Neural progenitor cell (in vitro differentiated cells): Measurements from ENCODE around the gene LRRC75B. TPM values are rescaled to one million over a fixed set of nuclear protein-coding genes. Genes with fewer than 3 reads are reported as not detected.

Experiments
- DNase-seq: peaks from one replicate; pipeline ENCODE4 v3.0.0-alpha.2; 2016; ENCODE audit warnings: low spot score
- H2AFZ ChIP-seq: fragments of 200-600 bp; sonication (generic); replicated peaks from 2 replicates; pipeline ENCODE4 v1.6.1; 2016; ENCODE audit warnings: antibody characterized with exemption
- H3F3A ChIP-seq: fragments of 200-600 bp; sonication (generic); 2 replicates; pipeline ENCODE4 v1.6.1; 2016; ENCODE audit warnings: antibody characterized with exemption, low read depth
- H3K27ac ChIP-seq: fragments of 200-600 bp; sonication (generic); 2 replicates; pipeline ENCODE4 v1.5.1; 2016; ENCODE audit warnings: mild to moderate bottlenecking
- H3K27me3 ChIP-seq: fragments of 200-600 bp; sonication (generic); 2 replicates; pipeline ENCODE4 v1.6.1; 2016; ENCODE audit warnings: mild to moderate bottlenecking, moderate library complexity
- H3K36me3 ChIP-seq: fragments of 200-600 bp; sonication (generic); 2 replicates; pipeline ENCODE4 v1.5.1; 2016
- H3K4me1 ChIP-seq: fragments of 200-600 bp; sonication (generic); 2 replicates; pipeline ENCODE4 v1.6.1; 2016; ENCODE audit warnings: mixed run types
- H3K4me2 ChIP-seq: fragments of 200-600 bp; sonication (generic); 2 replicates; pipeline ENCODE4 v1.6.1; 2016
- H3K4me3 ChIP-seq: fragments of 200-600 bp; sonication (generic); 2 replicates; pipeline ENCODE4 v1.5.1; 2016
- H3K79me2 ChIP-seq: fragments of 200-600 bp; sonication (generic); 2 replicates; pipeline ENCODE4 v1.6.1; 2016; ENCODE audit warnings: low read depth
- H3K9ac ChIP-seq: fragments of 200-600 bp; sonication (generic); 2 replicates; pipeline ENCODE4 v1.6.1; 2016
- H3K9me3 ChIP-seq: fragments of 200-600 bp; sonication (generic); 2 replicates; pipeline ENCODE4 v1.5.1; 2016; ENCODE audit warnings: low read depth
- H4K20me1 ChIP-seq: fragments of 200-600 bp; sonication (generic); 2 replicates; pipeline ENCODE4 v1.6.1; 2016; ENCODE audit warnings: low read depth
- H3K27ac Mint-ChIP-seq: 3 replicates; pipeline ENCODE4 v1.8.0; 2021; ENCODE audit warnings: mixed read lengths
- H3K27me3 Mint-ChIP-seq: 2 replicates; pipeline ENCODE4 v1.8.0; 2022; ENCODE audit warnings: low read depth, mild to moderate bottlenecking, inconsistent platforms, moderate library complexity, mixed read lengths; ENCODE audit not compliant: insufficient read depth
- H3K36me3 Mint-ChIP-seq: 3 replicates; pipeline ENCODE4 v1.8.0; 2021; ENCODE audit warnings: mixed read lengths
- H3K4me1 Mint-ChIP-seq: 3 replicates; pipeline ENCODE4 v1.8.0; 2021; ENCODE audit warnings: mixed read lengths
- H3K4me3 Mint-ChIP-seq: 3 replicates; pipeline ENCODE4 v1.8.0; 2021; ENCODE audit warnings: mild to moderate bottlenecking, moderate library complexity, mixed read lengths
- H3K9me3 Mint-ChIP-seq: 3 replicates; pipeline ENCODE4 v1.8.0; 2020; ENCODE audit warnings: mixed read lengths
- EZH2 ChIP-seq: fragments of 200-600 bp; sonication (generic); IDR thresholded peaks from 2 replicates; pipeline ENCODE4 v1.6.1; 2017; ENCODE audit warnings: antibody characterized with exemption, mild to moderate bottlenecking, moderate library complexity
- EZH2phosphoT487 ChIP-seq: fragments of 200-600 bp; sonication (generic); IDR thresholded peaks from 2 replicates; pipeline ENCODE4 v1.6.1; 2017; ENCODE audit warnings: antibody characterized with exemption
- total RNA-seq: library from RNA; depleted of rRNA; stranded (reverse); fragments of >200 nt; gene quantifications from 2 replicates; pipeline ENCODE4 v1.2.3, GENCODE V29; 2015; ENCODE audit warnings: low replicate concordance
- TF ChIP-seq, protein P1 (sequence below): fragments of 200-600 bp; sonication (generic); IDR thresholded peaks from 2 replicates; pipeline ENCODE4 v1.5.1; 2017; ENCODE audit warnings: antibody characterized with exemption, mild to moderate bottlenecking

Gene LRRC75B
- total RNA-seq, 1 donor from 2014 or later: 8.2 TPM

- Mint-ChIP-seq H3K27me3 (no peaks in the 10 kb centered on the region), H3K36me3 (peaks cover 14% of the 10 kb centered on the region), H3K27ac (no peak overlapping the region), H3K4me1 (no peaks in the 10 kb centered on the region), H3K9me3 (no peaks in the 10 kb centered on the region), H3K4me3 (no peak overlapping the region)
- Histone ChIP-seq H4K20me1 (no peaks in the 10 kb centered on the region), H3K4me3 (no peak overlapping the region), H3K79me2 (no peaks in the 10 kb centered on the region), H3K36me3 (no peaks in the 10 kb centered on the region), H3K9me3 (no peaks in the 10 kb centered on the region), H2AFZ (no peak overlapping the region), H3F3A (no peaks in the 10 kb centered on the region), H3K27ac (no peak overlapping the region), H3K4me2 (no peak overlapping the region), H3K4me1 (no peaks in the 10 kb centered on the region), H3K9ac (no peak overlapping the region), H3K27me3 (no peaks in the 10 kb centered on the region)
- DNase-seq: no peak
- TF ChIP-seq, protein P1, sequence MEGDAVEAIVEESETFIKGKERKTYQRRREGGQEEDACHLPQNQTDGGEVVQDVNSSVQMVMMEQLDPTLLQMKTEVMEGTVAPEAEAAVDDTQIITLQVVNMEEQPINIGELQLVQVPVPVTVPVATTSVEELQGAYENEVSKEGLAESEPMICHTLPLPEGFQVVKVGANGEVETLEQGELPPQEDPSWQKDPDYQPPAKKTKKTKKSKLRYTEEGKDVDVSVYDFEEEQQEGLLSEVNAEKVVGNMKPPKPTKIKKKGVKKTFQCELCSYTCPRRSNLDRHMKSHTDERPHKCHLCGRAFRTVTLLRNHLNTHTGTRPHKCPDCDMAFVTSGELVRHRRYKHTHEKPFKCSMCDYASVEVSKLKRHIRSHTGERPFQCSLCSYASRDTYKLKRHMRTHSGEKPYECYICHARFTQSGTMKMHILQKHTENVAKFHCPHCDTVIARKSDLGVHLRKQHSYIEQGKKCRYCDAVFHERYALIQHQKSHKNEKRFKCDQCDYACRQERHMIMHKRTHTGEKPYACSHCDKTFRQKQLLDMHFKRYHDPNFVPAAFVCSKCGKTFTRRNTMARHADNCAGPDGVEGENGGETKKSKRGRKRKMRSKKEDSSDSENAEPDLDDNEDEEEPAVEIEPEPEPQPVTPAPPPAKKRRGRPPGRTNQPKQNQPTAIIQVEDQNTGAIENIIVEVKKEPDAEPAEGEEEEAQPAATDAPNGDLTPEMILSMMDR: no peak
- TF ChIP-seq EZH2 (no peak), EZH2phosphoT487 (no peak)
These were observed 51.0 kb downstream of the LRRC75B start for GRCh38 chr22:24541681-24542515.

- H3K4me1 ChIP-seq: no peaks in the 10 kb centered on the region
- Mint-ChIP-seq H3K36me3 (peaks cover 9% of the 10 kb centered on the region), H3K9me3 (no peaks in the 10 kb centered on the region), H3K4me3 (no peak overlapping the region), H3K4me1 (no peaks in the 10 kb centered on the region), H3K27ac (no peak overlapping the region), H3K27me3 (no peaks in the 10 kb centered on the region)
- no peaks in the 10 kb centered on the region for H3K36me3 ChIP-seq
- no peaks in the 10 kb centered on the region for H3K27me3 ChIP-seq
- no peaks in the 10 kb centered on the region for H3F3A ChIP-seq
- no peaks in the 10 kb centered on the region for H4K20me1 ChIP-seq
- TF ChIP-seq EZH2phosphoT487 (no peak), EZH2 (no peak)
- TF ChIP-seq, protein P1: no peak
- no peak overlapping the region for H3K9ac ChIP-seq
- no peak overlapping the region for H2AFZ ChIP-seq
- DNase-seq: no peak
- H3K79me2 ChIP-seq: no peaks in the 10 kb centered on the region
- H3K4me3 ChIP-seq: no peak overlapping the region
- H3K27ac ChIP-seq: no peak overlapping the region
- H3K4me2 ChIP-seq: no peak overlapping the region
- no peaks in the 10 kb centered on the region for H3K9me3 ChIP-seq
These were observed 52.4 kb downstream of the LRRC75B start for GRCh38 chr22:24540470-24540869.

DNA sequence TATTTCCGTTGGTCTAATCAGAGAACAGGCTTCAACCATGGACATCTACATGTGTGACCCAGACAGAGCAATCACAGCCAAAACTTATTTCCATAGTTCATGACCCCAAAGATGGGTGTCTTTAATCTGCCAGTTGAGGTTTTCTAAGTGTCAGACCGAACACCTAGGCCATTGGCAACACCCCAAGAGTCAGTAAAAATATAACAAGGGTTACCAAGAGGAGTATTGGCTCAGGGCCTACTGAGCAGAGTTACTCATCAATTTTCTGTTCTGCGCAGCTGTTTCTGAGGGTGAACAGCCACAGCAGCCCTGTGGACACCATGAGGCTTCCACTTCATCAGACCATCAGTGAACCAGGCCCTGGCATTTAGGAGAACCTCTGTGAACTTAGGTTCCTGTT, 56.8 kb downstream of the LRRC75B start:
- Histone ChIP-seq H3K27ac (no peak overlapping the region), H3K79me2 (no peaks in the 10 kb centered on the region), H3K4me3 (no peak overlapping the region), H3K4me1 (no peaks in the 10 kb centered on the region), H3K4me2 (no peak overlapping the region), H4K20me1 (no peaks in the 10 kb centered on the region), H3K36me3 (no peaks in the 10 kb centered on the region), H3K9ac (no peak overlapping the region), H2AFZ (no peak overlapping the region), H3K9me3 (no peaks in the 10 kb centered on the region), H3K27me3 (no peaks in the 10 kb centered on the region), H3F3A (no peaks in the 10 kb centered on the region)
- no peak for DNase-seq
- Mint-ChIP-seq H3K27ac (no peak overlapping the region), H3K4me1 (no peaks in the 10 kb centered on the region), H3K9me3 (no peaks in the 10 kb centered on the region), H3K36me3 (peaks cover 6% of the 10 kb centered on the region), H3K27me3 (no peaks in the 10 kb centered on the region), H3K4me3 (no peak overlapping the region)
- TF ChIP-seq, protein P1: no peak
- TF ChIP-seq EZH2 (no peak), EZH2phosphoT487 (no peak)

Other genes starting within 250 kb of the LRRC75B start
- gene ADORA2A, start 165.5 kb downstream of the LRRC75B start, total RNA-seq: 0.51 and 5.8 TPM in 2 replicates
- gene UPB1, start 97.7 kb downstream of the LRRC75B start, total RNA-seq: 0.12 and 0.17 TPM in 2 replicates
- gene GUCD1, start 37.9 kb downstream of the LRRC75B start, total RNA-seq: 31.0 and 62.3 TPM in 2 replicates
- gene SNRPD3, start 37.1 kb downstream of the LRRC75B start, total RNA-seq: 195 and 302 TPM in 2 replicates
- gene GGT1, start 10.1 kb upstream of the LRRC75B start, total RNA-seq: 4.9 and 7.7 TPM in 2 replicates
- gene PIWIL3, start 181.6 kb upstream of the LRRC75B start, total RNA-seq: not detected in 2 replicates
- 1.1 and 1.8 TPM in 2 replicates for gene SGSM1, start 213.1 kb upstream of the LRRC75B start, total RNA-seq